ENCODE data around the gene TUBB3.

Gene TUBB3

GRCh38 chr16:89954462-89954861 lies 31.3 kb downstream of the TUBB3 start:
- no peak for TF ChIP-seq CTCF (IDR thresholded peaks at IDR 0.05; ENCODE audit: low read depth, low read length)
- Histone ChIP-seq H3K9me3 (no peaks in the 10 kb centered on the region), H3K36me3 (peaks cover 27% of the 10 kb centered on the region)

GRCh38 chr16:89955001-89955685 lies 32.0 kb downstream of the TUBB3 start:
- H3K36me3 ChIP-seq: peaks cover 34% of the 10 kb centered on the region

More at GRCh38 chr16:89954462-89954861, 31.3 kb downstream of the TUBB3 start:
- Histone ChIP-seq H3K4me3 (ENCODE audit: low read depth, low read length) (no peak overlapping the region), H3K27me3 (no peaks in the 10 kb centered on the region), H3K4me1 (peaks cover 8% of the 10 kb centered on the region; the same call in 1 of the 2 replicates)
- no peak for DNase-seq

GRCh38 chr16:89956505-89957215 lies 33.5 kb downstream of the TUBB3 start:
- H3K9me3 ChIP-seq: no peaks in the 10 kb centered on the region
- DNase-seq: no peak
- peaks cover 45% of the 10 kb centered on the region for H3K36me3 ChIP-seq
- no peak for TF ChIP-seq CTCF (IDR thresholded peaks at IDR 0.05; ENCODE audit: low read depth, low read length)
- H3K4me1 ChIP-seq: peaks cover 8% of the 10 kb centered on the region; the same call in 1 of the 2 replicates
- H3K4me3 ChIP-seq (ENCODE audit: low read depth, low read length): no peak overlapping the region
- no peaks in the 10 kb centered on the region for H3K27me3 ChIP-seq

More at GRCh38 chr16:89955001-89955685, 32.0 kb downstream of the TUBB3 start:
- H3K4me1 ChIP-seq: peaks cover 8% of the 10 kb centered on the region; the same call in 1 of the 2 replicates
- DNase-seq: no peak
- H3K4me3 ChIP-seq (ENCODE audit: low read depth, low read length): no peak overlapping the region
- H3K9me3 ChIP-seq: no peaks in the 10 kb centered on the region
- no peak for TF ChIP-seq CTCF (IDR thresholded peaks at IDR 0.05; ENCODE audit: low read depth, low read length)
- no peaks in the 10 kb centered on the region for H3K27me3 ChIP-seq

- Histone ChIP-seq H3K4me1 (peaks cover 8% of the 10 kb centered on the region; the same call in 1 of the 2 replicates), H3K4me3 (ENCODE audit: low read depth, low read length) (no peak overlapping the region), H3K9me3 (no peaks in the 10 kb centered on the region), H3K36me3 (peaks cover 50% of the 10 kb centered on the region), H3K27me3 (no peaks in the 10 kb centered on the region)
- no peak for DNase-seq
- TF ChIP-seq CTCF (IDR thresholded peaks at IDR 0.05; ENCODE audit: low read depth, low read length): no peak
Measured at GRCh38 chr16:89957216-89957785, 34.2 kb downstream of the TUBB3 start.

- H3K36me3 ChIP-seq: peaks cover 50% of the 10 kb centered on the region
- no peak overlapping the region for H3K4me3 ChIP-seq (ENCODE audit: low read depth, low read length)
- TF ChIP-seq CTCF (IDR thresholded peaks at IDR 0.05; ENCODE audit: low read depth, low read length): no peak
- H3K27me3 ChIP-seq: no peaks in the 10 kb centered on the region
- DNase-seq: peak; percentile 90
- no peaks in the 10 kb centered on the region for H3K9me3 ChIP-seq
- H3K4me1 ChIP-seq: peaks cover 8% of the 10 kb centered on the region; the same call in 1 of the 2 replicates
Measured at GRCh38 chr16:89958068-89958467, 34.9 kb downstream of the TUBB3 start.
